Daoy (cell line): ENCODE results near the gene GBA2. TPM values are rescaled to one million over a fixed set of nuclear protein-coding genes. Genes with fewer than 3 reads are reported as not detected.
A peak's percentile ranks its signal among the peaks of the same experiment; 100 is the strongest.

Experiments
- DNase-seq: peaks from one replicate; pipeline ENCODE4 v3.0.0-alpha.2; 2015; ENCODE audit warnings: low read depth
- total RNA-seq: library from RNA; depleted of rRNA; stranded (reverse); fragments of >200 nt; shearing (Covaris generic); gene quantifications from 2 replicates; pipeline ENCODE4 v1.2.3, GENCODE V29; 2014

The GBA2 gene
- total RNA-seq, 1 experiment from 2014 or later = 23.6 TPM

DNA sequence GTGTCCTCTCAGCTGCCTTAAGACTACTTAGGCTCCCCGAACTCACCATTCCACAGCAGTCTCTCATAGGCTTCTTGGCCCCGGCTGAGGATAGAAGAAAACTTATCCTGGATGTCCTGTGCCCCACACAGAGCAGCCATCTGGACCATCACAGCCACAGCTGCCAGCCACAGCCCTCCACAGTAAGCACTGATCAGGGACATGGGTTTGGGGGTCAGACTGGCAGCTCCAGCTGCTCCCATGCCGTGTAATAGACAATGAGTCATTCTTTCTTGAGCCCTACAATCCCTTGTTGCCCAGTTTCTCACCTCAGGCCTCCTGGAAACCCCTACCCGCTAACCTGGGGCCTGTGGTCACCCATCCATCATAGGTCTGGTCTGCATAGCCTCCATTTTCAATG is 10.8 kb downstream of the GBA2 start:
- no peak for DNase-seq

DNA sequence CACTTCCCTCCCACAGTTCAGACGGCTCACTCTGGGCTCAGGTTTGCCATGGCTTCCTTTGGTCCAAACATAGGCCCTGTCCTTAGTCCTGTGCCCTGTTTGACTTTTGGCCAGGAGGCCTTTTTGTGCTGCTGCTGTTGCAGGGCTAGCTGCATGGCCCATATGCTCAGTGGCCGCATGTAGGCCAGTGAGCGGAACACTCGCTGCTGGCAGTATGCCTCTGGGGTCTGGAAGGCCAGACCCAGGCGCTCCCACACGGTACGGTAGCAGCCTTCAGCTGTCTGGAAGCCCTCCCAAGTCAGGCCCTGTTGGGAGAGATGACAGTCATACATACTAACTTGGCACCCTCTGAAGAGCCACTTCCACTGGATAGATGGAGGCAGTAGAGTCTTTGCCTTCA is 11.9 kb downstream of the GBA2 start:
- no peak for DNase-seq

GRCh38 chr9:35736201-35736633 is 12.8 kb downstream of the GBA2 start:
- peak; percentile 77 for DNase-seq

GRCh38 chr9:35734096-35734495 is 14.9 kb downstream of the GBA2 start:
- no peak for DNase-seq

DNA sequence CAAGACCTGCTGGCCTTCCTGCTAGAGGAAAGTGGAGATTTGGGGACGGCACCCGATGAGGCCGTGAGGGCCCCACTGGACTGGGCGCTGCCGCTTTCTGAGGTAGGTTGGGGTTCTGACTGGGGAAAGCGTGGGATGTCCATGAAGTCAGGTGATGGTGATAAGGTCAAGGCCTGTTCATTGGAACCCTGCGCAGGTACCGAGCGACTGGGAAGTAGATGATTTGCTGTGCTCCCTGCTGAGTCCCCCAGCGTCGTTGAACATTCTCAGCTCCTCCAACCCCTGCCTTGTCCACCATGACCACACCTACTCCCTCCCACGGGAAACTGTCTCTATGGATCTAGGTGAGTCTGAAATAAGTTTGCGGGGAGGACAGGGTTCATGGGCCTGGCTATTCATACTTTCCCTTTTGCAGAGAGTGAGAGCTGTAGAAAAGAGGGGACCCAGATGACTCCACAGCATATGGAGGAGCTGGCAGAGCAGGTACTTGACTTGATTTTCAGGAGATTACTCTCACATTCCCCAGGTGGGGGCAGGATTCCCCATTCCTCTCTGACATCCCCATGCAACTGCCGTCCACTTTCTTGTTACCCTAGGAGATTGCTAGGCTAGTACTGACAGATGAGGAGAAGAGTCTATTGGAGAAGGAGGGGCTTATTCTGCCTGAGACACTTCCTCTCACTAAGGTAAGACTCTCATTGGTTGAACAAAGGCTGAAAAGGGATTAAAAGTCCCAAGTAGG is 16.1 kb downstream of the GBA2 start:
- DNase-seq = peak; percentile 66

GRCh38 chr9:35732185-35732799 is 16.7 kb downstream of the GBA2 start, which contains the start of the genes CREB3 and TLN1:
Gene CREB3, plus strand, starts transcription at chr9:35732666. Its CDS starts 107 bp downstream, at chr9:35732773.
Gene TLN1, minus strand, starts transcription at chr9:35732195. Its CDS starts 6,501 bp downstream, at chr9:35725694.
- peak; percentile 99 for DNase-seq

DNA sequence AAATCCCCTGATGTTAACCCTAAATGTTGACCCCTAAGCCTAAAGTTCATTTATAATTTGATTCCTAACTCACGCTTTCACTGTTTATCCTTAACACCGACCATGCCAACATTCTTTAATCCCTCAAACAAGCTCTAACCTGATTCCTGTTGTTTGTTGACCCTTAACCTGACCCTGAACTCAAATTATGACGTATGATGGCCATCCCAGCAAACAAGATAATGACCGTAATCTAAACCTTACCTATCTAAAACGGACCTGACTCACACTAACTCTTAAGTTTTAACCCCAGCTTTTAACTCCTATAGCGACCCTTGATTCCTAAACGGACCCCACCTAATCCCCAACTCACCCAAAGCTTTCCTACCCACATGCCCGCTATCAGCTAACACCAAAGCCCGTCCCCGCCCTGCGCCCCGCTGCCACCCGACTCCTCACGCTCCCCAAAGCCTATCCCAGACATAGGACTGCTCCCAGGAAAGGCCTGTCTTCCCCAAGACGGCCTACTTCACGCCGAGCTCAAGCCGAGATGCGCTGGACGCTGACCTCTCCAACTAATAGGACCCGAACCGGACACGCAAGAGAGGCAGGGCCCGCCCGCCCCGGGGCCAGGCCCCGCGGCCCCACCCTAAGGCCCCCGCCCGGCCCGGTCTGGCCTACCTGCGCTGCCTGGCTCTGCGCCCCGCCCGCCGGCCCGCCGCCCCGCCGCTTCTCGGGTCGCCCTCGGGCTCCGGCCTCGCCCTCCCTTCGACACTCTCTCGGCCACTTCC is 17.4 kb downstream of the GBA2 start:
- DNase-seq = peak; percentile 56

GRCh38 chr9:35730486-35730854 is 18.6 kb downstream of the GBA2 start:
- DNase-seq = no peak

GRCh38 chr9:35729700-35730485 is 19.1 kb downstream of the GBA2 start:
- DNase-seq = peak; percentile 91

- DNase-seq = no peak
Measured at GRCh38 chr9:35729101-35729500, 19.9 kb downstream of the GBA2 start.

GRCh38 chr9:35728041-35728971 is 20.7 kb downstream of the GBA2 start:
- peak; percentile 91 for DNase-seq

GRCh38 chr9:35727676-35728040 is 21.4 kb downstream of the GBA2 start:
- no peak for DNase-seq

DNA sequence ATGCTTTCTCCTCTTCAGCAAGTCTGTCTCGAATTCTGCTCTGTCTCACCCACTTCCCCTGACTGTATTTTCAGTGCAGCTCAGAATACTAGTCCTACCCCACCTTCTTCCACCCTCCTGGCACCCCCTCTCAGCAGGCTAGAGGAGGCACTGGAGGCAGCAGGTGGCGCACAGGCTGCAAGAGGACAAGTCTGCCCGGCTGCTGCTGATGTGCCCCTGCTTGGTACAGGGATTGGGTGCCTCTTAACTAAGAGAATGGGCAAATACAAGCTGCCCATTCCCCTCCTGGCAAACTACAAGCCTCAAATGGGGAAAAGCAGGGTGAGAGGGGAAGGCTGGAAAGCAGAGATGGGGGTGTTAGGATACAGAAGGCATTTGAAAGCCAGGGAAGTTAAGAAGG is 22.1 kb downstream of the GBA2 start:
- DNase-seq = peak; percentile 53

DNA sequence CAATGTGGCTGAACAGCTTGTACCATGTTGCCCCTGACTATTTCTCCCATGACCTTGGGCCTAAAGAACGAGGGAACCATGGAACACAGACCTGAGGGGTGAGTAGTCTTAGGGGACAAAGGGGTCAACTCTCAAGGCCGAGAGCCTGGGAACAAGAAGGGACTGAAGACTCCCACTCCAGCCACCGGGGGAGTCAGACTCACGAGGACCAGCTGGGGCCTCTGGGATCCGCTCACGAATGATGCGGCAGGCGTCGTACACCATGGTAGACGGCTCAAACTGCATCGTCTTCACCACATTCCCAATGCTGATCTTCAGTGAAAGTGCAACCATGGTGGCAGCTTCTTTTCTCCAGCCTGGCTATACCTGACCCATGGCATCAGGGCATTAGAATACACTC is 23.7 kb downstream of the GBA2 start:
- no peak for DNase-seq

- no peak for DNase-seq
Measured at GRCh38 chr9:35723908-35724307, 25.1 kb downstream of the GBA2 start.

DNA sequence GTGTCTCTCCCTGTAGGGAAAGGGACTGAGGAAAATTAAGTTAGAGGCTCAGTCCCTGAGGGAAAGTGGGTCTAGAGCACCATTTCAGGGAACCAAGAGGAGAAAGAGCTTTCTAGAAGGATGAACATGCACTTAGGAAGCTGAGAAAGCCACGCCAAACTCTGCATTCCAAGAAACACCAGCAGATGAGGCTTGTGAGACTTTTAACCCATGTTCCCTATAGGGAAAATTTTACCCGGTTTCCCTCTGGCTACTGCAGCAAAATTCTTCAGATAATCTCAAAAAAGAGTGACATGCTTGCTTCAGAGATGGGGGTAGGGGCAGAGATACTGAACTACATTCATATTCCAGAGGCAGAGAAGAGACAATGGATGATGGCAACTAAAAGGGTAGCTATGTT is 25.6 kb downstream of the GBA2 start:
- no peak for DNase-seq

- DNase-seq = no peak
Measured at GRCh38 chr9:35719546-35719945, 29.5 kb downstream of the GBA2 start.

DNA sequence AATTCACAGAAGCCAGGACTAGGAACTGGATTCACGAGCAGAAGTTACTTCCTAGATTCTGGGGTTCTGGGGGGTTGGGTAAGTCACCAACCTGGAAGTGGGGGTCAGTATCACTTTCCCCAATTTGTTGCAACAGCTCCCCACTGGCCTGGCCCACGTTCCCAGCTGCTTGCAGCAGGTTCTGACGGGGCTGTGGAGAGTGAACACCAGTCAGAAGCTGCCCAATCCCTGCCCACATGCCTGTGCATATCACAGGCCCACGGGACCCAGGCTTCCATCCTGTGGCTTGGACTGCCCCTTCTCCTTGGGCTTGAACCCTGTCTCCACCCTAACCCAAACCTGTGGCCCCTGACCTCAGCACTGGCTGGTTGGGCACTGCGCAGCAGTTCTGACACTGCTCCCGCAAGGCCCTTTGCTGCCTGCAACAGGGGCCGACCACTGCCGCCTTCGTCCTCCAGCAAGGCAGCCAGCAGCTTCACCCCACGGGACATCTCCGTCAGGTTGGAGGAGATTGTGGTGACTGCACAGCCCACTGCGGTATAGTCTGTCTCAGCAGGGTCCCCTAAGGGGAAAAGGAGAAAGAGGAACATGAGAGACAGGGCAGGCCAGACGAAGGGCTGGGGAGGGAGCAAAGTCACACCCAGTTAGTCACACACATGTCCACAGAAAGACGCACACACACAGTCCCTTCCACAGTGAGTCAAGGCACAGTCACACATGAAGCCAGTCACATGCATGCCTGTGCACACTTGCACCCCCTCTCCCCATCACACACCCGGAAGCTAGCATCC is 30.1 kb downstream of the GBA2 start:
- DNase-seq = no peak

- no peak for DNase-seq
Measured at GRCh38 chr9:35717132-35717870, 31.7 kb downstream of the GBA2 start.
